ENCODE measurements around the gene CCDC107. TPM values are rescaled to one million over a fixed set of nuclear protein-coding genes. Genes with fewer than 3 reads are reported as not detected.

CCDC107 gene
- total and polyA plus RNA-seq, 8 donors, result 13.8 to 84.7 (median 23.0) TPM

GRCh38 chr9:35681341-35682002 lies 23.4 kb downstream of the CCDC107 start:
- no peaks in the 10 kb centered on the region for H3K9me3 ChIP-seq
- DNase-seq (no peak), ATAC-seq (no peak), FAIRE-seq (no peak)
- H3K27me3 ChIP-seq, result no peaks in the 10 kb centered on the region
- 79 to 80% methylated on average over 3 of the region's 3 CpGs for WGBS, 2 donors
- no peak overlapping the region for H3K27ac ChIP-seq
- intact Hi-C loops (cut with DNase I), result no loop called here
- TF ChIP-seq CTCF (IDR thresholded peaks at IDR 0.05), result no peak
- H3K4me1 ChIP-seq, result no peaks in the 10 kb centered on the region
- no peak overlapping the region for H3K4me3 ChIP-seq
- no peaks in the 10 kb centered on the region for H3K36me3 ChIP-seq

GRCh38 chr9:35682051-35682450 lies 24.0 kb downstream of the CCDC107 start:
- no peaks in the 10 kb centered on the region for H3K4me1 ChIP-seq
- FAIRE-seq (no peak), ATAC-seq (no peak), DNase-seq (no peak)
- H3K4me3 ChIP-seq, result no peak overlapping the region
- TF ChIP-seq CTCF (IDR thresholded peaks at IDR 0.05), result no peak
- H3K27ac ChIP-seq, result no peak overlapping the region
- H3K36me3 ChIP-seq, result no peaks in the 10 kb centered on the region
- H3K27me3 ChIP-seq, result no peaks in the 10 kb centered on the region
- intact Hi-C loops (cut with DNase I), result no loop called here
- 74 to 80% methylated on average over 6 of the region's 6 CpGs for WGBS, 2 donors
- H3K9me3 ChIP-seq, result no peaks in the 10 kb centered on the region

- no peak overlapping the region for H3K27ac ChIP-seq
- WGBS, 2 donors, result 86 to 92% methylated on average over 10 of the region's 10 CpGs
- intact Hi-C loops (cut with DNase I), result no loop called here
Measured at GRCh38 chr9:35682520-35683315, 24.6 kb downstream of the CCDC107 start.

GRCh38 chr9:35683323-35683722 lies 25.2 kb downstream of the CCDC107 start:
- H3K4me1 ChIP-seq, result no peaks in the 10 kb centered on the region
- ATAC-seq (no peak), FAIRE-seq (no peak), DNase-seq (no peak)
- no peaks in the 10 kb centered on the region for H3K36me3 ChIP-seq
- H3K27me3 ChIP-seq, result no peaks in the 10 kb centered on the region
- no peak for TF ChIP-seq CTCF (IDR thresholded peaks at IDR 0.05)
- H3K9me3 ChIP-seq, result no peaks in the 10 kb centered on the region
- H3K27ac ChIP-seq, result no peak overlapping the region
- 58 to 71% methylated on average over 2 of the region's 2 CpGs for WGBS, 2 donors
- intact Hi-C loops (cut with DNase I), result no loop called here
- H3K4me3 ChIP-seq, result no peak overlapping the region

More at GRCh38 chr9:35682520-35683315, 24.6 kb downstream of the CCDC107 start:
- H3K4me3 ChIP-seq, result no peak overlapping the region
- DNase-seq (no peak), FAIRE-seq (no peak), ATAC-seq (no peak)
- H3K36me3 ChIP-seq, result no peaks in the 10 kb centered on the region
- no peaks in the 10 kb centered on the region for H3K27me3 ChIP-seq
- TF ChIP-seq CTCF (IDR thresholded peaks at IDR 0.05), result no peak
- no peaks in the 10 kb centered on the region for H3K9me3 ChIP-seq
- H3K4me1 ChIP-seq, result no peaks in the 10 kb centered on the region

DNA sequence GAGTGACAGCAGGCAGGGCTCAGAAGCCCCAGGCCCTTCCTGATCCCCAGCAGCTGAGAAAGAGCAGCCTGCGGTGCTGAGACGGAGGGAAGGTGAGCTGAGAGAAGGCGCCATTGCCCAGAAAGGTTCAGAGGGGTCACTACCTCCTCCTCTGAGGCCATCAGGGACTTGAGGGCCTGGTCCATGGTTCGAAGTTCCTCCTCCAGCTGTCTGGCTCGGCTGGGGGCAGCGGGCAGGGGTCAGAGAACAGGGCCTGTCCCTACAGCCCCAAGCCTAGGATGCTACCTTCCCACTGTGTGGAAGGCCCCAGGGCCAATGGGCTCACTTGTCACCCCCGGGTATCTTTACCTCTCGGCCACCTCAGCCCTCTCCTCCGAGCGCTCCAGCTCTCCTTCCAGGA lies 26.8 kb downstream of the CCDC107 start:
- intact Hi-C loops (cut with DNase I), result no loop called here
- H3K9me3 ChIP-seq, result no peaks in the 10 kb centered on the region
- no peak overlapping the region for H3K4me3 ChIP-seq
- H3K27me3 ChIP-seq, result no peaks in the 10 kb centered on the region
- no peak overlapping the region for H3K27ac ChIP-seq
- ATAC-seq, result no peak
- H3K36me3 ChIP-seq, result no peaks in the 10 kb centered on the region
- no peak for TF ChIP-seq CTCF (IDR thresholded peaks at IDR 0.05)
- 93 to 94% methylated on average over 10 of the region's 10 CpGs for WGBS, 2 donors
- DNase-seq, result peak in 1 of 6 donors; percentile 23
- peaks cover 0 to 2% (median 0%) of the 10 kb centered on the region in 3 donors for H3K4me1 ChIP-seq
- FAIRE-seq, result no peak
